ENCODE results near the gene GTF3C5.

GRCh38 chr9:133003671-133004090 is 27.1 kb upstream of the GTF3C5 start:
- TF ChIP-seq POLR2A (IDR thresholded peaks at IDR 0.05): no peak
- TF ChIP-seq, protein P1, sequence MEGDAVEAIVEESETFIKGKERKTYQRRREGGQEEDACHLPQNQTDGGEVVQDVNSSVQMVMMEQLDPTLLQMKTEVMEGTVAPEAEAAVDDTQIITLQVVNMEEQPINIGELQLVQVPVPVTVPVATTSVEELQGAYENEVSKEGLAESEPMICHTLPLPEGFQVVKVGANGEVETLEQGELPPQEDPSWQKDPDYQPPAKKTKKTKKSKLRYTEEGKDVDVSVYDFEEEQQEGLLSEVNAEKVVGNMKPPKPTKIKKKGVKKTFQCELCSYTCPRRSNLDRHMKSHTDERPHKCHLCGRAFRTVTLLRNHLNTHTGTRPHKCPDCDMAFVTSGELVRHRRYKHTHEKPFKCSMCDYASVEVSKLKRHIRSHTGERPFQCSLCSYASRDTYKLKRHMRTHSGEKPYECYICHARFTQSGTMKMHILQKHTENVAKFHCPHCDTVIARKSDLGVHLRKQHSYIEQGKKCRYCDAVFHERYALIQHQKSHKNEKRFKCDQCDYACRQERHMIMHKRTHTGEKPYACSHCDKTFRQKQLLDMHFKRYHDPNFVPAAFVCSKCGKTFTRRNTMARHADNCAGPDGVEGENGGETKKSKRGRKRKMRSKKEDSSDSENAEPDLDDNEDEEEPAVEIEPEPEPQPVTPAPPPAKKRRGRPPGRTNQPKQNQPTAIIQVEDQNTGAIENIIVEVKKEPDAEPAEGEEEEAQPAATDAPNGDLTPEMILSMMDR (IDR thresholded peaks at IDR 0.05): no peak

Data from right lobe of liver (tissue), 4 donors.